H7 (cell line): ENCODE data around the gene NKD2. TPM values are rescaled to one million over a fixed set of nuclear protein-coding genes. Genes with fewer than 3 reads are reported as not detected.

Experiments used
- DNase-seq: peaks from one replicate; pipeline ENCODE4 v3.0.0; 2012
- H3K27me3 ChIP-seq: 2 replicates; pipeline ENCODE4 v1.6.0; 2011; ENCODE audit warnings: mild to moderate bottlenecking, low read length; ENCODE audit not compliant: control insufficient read depth, insufficient read depth
- H3K36me3 ChIP-seq: replicated peaks from 2 replicates; pipeline ENCODE4 v1.5.1; 2011; ENCODE audit warnings: low read length; ENCODE audit not compliant: control insufficient read depth, insufficient read depth
- H3K4me3 ChIP-seq: 2 replicates; pipeline ENCODE4 v1.5.1; 2011; ENCODE audit warnings: low read depth, mild to moderate bottlenecking, control low read depth, low read length, moderate library complexity; ENCODE audit not compliant: insufficient read depth
- total RNA-seq: library from RNA; depleted of rRNA; stranded (reverse); fragments of >200 nt; shearing (Covaris generic); gene quantifications from 2 replicates; pipeline ENCODE4 v1.2.3, GENCODE V29; 2014

The NKD2 gene
- total RNA-seq, 1 experiment from 2014 or later: 4.9 TPM

DNA sequence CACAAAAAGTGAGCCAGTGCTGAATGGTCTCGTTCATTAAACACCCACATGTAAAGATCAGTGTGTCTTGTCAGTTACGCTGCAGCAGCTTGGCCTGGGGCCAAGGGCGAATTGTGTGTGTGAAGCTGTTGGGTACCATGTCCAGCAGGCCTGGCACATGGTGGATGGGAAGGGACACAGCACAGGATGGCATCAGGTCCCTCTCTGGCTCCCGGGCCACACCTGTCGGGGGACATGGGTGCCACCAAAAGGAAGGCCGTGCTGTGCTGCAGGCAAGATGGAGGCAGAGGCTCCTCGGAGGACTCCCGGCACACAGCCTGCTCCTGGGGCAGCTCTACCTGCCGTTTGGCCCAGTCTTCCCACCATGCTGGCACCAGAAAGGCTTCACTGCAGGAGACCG is 32.0 kb downstream of the NKD2 start:
- H3K36me3 ChIP-seq: no peaks in the 10 kb centered on the region
- peak; percentile 8 for DNase-seq
- no peaks in the 10 kb centered on the region for H3K27me3 ChIP-seq
- no peak overlapping the region for H3K4me3 ChIP-seq

DNA sequence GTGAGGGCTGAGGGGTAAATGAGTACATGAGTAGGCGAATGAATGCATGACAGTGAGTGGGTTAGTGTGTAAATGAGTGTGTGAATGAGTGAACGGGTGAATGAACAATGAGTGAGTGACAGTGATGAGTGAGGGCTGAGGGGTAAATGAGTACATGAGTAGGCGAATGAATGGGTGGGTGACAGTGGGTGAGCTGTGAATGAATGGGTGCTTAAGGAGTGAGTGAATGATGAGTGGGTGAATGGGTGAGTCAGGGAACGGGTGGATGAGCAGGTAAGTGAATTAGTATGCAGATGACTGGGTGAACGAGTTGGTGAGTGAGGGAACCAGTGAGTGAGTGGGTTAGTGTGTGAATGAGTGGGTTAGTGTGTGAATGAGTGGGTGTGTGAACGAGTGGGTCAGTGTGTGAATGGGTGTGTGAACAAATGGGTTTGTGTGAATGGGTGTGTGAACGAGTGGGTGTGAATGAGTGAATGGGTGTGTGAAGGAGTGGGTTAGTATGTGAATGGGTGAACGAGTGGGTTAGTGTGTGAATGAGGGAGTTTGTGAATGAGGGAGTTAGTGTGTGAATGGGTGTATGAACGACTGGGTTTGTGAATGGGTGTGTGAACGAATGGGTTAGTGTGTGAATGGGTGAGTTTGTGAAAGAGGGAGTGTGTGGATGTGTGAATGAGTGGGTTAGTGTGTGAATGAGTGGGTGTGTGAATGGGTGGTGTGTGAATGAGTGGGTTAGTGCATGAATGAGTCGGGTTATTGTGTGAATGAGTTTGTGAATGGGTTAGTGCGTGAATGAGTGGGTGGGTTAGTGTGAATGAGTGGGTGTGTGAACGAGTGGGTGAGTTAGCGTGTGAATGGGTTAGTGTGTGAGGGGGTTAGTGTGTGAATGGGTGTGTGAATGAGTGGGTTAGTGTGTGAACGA is 32.9 kb downstream of the NKD2 start:
- Histone ChIP-seq H3K4me3 (no peak overlapping the region), H3K36me3 (no peaks in the 10 kb centered on the region), H3K27me3 (no peaks in the 10 kb centered on the region)
- peak; percentile 8 for DNase-seq

DNA sequence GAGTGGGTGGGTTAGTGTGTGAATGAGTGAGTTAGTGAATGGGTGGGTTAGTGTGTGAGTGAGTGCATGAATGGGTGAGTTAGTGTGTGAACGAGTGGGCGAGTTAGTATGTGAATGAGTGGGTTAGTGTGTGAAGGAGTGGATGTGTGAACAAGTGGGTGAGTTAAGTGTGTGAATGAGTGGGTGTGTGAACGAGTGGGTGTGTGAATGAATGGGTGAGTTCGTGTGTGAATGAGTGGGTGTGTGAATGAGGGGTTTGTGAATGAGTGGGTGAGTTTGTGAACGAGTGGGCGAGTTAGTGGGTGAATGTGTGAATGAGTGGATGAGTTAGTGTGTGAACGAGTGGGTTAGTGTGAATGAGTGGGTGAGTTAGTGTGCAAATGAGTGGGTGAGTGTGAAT is 34.0 kb downstream of the NKD2 start:
- Histone ChIP-seq H3K36me3 (no peaks in the 10 kb centered on the region), H3K27me3 (no peaks in the 10 kb centered on the region), H3K4me3 (no peak overlapping the region)
- DNase-seq: no peak

- H3K27me3 ChIP-seq: no peaks in the 10 kb centered on the region
- DNase-seq: no peak
- no peaks in the 10 kb centered on the region for H3K36me3 ChIP-seq
- H3K4me3 ChIP-seq: no peak overlapping the region
Observed at GRCh38 chr5:1043327-1043726, 34.7 kb downstream of the NKD2 start.

DNA sequence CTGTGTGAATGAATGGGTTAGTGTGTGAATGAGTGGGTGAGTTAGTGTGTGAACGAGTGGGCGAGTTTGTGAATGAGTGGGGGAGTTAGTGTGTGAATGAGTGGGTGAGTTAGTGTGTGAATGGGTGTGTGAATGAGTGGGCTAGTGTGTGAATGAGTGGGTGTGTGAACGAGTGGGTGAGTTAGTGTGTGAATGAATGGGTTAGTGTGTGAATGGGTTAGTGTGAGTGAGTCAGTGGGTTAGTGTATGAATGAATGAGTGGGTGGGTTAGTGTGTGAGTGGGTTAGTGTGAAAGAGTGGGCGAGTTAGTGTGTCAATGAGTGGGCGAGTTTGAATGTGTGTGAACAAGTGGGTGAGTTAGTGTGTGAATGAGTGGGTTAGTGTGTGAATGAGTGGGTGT is 35.5 kb downstream of the NKD2 start:
- Histone ChIP-seq H3K36me3 (no peaks in the 10 kb centered on the region), H3K27me3 (no peaks in the 10 kb centered on the region), H3K4me3 (no peak overlapping the region)
- no peak for DNase-seq

- no peaks in the 10 kb centered on the region for H3K36me3 ChIP-seq
- H3K27me3 ChIP-seq: no peaks in the 10 kb centered on the region
- DNase-seq: no peak
- H3K4me3 ChIP-seq: no peak overlapping the region
Observed at GRCh38 chr5:1045960-1046560, 37.5 kb downstream of the NKD2 start.

DNA sequence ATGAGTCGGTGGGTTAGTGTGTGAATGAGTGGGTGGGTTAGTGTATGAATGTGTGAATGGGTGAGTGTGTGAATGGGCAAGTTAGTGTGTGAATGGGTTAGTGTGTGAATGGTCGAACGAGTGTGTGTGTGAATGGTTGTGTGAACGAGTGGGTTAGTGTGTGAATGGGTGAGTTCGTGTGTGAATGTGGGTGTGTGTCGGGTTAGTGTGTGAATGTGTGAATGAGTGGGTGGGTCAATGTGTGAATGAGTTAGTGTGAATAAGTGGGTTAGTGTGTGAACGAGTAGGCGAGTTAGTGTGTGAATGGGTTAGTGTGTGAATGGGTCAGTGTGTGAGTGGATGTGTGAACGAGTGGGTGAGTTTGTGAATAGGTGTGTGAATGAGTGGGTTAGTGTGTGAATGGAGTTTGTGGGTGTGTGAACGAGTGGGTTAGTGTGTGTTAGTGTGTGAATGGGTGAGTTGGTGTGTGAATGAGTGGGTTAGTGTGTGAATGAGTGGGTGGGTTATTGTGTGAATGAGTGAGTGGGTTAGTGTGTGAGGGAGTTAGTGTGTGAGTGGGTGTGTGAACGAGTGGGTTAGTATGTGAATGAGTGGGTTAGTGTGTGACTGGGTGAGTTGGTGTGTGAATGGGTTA is 38.8 kb downstream of the NKD2 start:
- Histone ChIP-seq H3K27me3 (no peaks in the 10 kb centered on the region), H3K36me3 (no peaks in the 10 kb centered on the region; the same call in 1 of the 2 replicates), H3K4me3 (no peak overlapping the region)
- no peak for DNase-seq

GRCh38 chr5:1048162-1048721 is 39.6 kb downstream of the NKD2 start:
- H3K36me3 ChIP-seq: no peaks in the 10 kb centered on the region; the same call in none of the 2 replicates
- no peaks in the 10 kb centered on the region for H3K27me3 ChIP-seq
- no peak for DNase-seq
- H3K4me3 ChIP-seq: no peak overlapping the region

GRCh38 chr5:1048861-1049838 is 40.5 kb downstream of the NKD2 start:
- Histone ChIP-seq H3K27me3 (no peaks in the 10 kb centered on the region), H3K4me3 (no peak overlapping the region), H3K36me3 (no peaks in the 10 kb centered on the region; the same call in none of the 2 replicates)
- DNase-seq: peak; percentile 53

DNA sequence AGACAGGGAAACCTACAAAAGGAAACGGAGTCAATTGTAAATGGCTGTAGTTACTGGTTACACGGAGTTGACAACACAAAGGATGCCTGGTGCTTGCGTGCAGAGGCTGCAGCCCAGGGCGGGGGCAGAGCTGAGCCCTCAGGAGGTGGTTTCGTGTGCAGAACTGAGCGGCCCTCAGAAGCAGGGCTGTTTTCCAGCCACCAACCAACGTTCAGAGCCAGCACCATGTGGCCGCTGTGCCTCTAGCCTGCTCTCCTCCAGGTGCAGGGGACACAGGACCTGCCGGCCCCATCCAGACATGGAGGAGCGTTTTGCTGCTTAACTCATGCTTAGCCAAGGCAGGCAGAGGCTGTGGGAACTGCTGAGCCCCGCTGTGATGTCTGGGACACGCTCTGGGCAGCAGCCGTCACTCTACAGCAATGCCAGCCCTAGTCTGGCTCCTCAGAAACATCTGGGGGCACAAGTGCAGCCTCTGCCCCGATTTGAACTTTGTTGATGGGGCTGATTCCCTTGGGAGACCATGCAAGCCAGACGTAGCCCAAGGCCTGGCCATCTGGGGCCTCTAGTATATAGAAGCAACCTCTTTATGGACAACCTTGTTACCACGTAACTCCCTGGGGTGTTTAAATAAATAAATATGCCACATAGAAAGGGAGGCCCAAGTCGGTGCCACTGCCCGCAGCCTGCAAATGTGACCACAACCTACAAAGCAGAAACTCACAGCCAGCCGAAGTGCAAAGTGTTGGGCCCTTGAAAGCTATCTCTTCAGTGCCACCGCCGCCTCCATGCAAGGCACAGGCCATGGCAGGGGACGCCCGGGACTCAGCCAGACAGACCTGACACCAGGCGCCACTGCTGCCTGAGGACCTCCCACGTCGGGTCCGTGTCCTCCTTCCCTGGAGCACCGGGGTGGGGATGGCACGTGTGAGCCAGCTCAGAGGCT is 42.1 kb downstream of the NKD2 start:
- Histone ChIP-seq H3K36me3 (no peaks in the 10 kb centered on the region; the same call in none of the 2 replicates), H3K4me3 (no peak overlapping the region), H3K27me3 (no peaks in the 10 kb centered on the region)
- DNase-seq: peak; percentile 56

DNA sequence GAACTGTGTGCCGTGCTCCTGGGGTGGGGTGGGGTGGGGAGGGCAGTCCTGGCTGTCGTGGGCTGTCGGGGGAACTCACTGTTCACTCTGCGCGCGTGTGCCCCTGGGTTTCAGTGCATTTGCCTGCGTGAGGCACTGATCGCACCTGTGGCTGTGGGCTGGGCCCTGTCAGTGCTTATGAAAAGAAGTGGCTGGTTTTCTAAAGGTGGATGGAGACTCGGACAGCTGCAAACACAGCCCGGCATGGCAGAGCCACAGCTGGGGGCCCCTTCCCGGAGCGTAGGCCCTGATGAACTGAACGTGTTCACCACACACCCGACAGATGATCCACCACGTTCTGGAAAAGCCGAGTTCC is 42.7 kb downstream of the NKD2 start:
- DNase-seq: peak; percentile 43
- H3K4me3 ChIP-seq: no peak overlapping the region
- H3K27me3 ChIP-seq: no peaks in the 10 kb centered on the region
- no peaks in the 10 kb centered on the region; the same call in none of the 2 replicates for H3K36me3 ChIP-seq

DNA sequence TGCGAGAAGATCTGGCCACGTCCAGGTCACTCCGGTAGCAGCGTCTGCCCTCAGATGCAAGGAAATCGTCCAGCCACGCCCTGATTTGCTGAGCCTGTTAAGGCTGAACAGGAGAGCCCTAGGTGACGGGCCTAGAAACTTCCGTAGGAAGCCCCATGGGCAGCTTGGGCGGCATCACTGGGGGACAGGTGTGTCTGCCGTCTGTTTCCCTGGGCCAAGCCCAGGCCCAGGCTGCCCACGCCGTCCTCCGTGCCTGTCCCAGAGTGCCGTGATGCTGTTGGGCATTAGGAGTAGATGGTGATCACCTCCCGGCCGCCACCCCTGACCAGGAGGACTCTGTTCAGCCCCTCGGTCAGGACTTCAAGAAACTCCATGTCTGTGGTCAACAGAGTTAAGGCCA is 43.5 kb downstream of the NKD2 start:
- Histone ChIP-seq H3K27me3 (no peaks in the 10 kb centered on the region), H3K4me3 (no peak overlapping the region), H3K36me3 (no peaks in the 10 kb centered on the region; the same call in none of the 2 replicates)
- DNase-seq: peak; percentile 33
